Tibial artery (tissue), 4 donors: ENCODE results near the gene OSBPL8.

Experiments
- DNase-seq, 2 donors: peaks; one replicate each; pipeline ENCODE4 v3.0.0-alpha.2; 2019
- H3K27ac ChIP-seq, 2 donors: fragments of 200-600 bp; sonication (generic) in 1 of 2; 1 replicate in 1 of 2; 2 replicates in 1 of 2; pipeline ENCODE4 v1.5.1; 2018 to 2019; ENCODE audit warnings: mild to moderate bottlenecking in 1 of 2
- H3K27me3 ChIP-seq, 2 donors: fragments of 200-600 bp; sonication (generic) in 1 of 2; one replicate each; pipeline versions ENCODE4 v1.5.1 to v1.6.0; 2016 to 2019
- H3K36me3 ChIP-seq, 3 donors: fragments of 200-600 bp; sonication (generic) in 2 of 3; one replicate each; pipeline ENCODE4 v1.5.1; 2016 to 2019; ENCODE audit warnings: mild to moderate bottlenecking in 2 of 3
- H3K4me1 ChIP-seq, 4 donors: fragments of 200-600 bp; sonication (generic) in 2 of 4; 1 replicate in 3 of 4; 2 replicates in 1 of 4; pipeline ENCODE4 v1.5.1; 2016 to 2019
- H3K4me3 ChIP-seq, 2 donors: fragments of 200-600 bp; sonication (generic) in 1 of 2; 1 replicate in 1 of 2; 2 replicates in 1 of 2; pipeline ENCODE4 v1.5.1; 2018 to 2019; ENCODE audit warnings: mild to moderate bottlenecking in 2 of 2
- H3K9me3 ChIP-seq, 3 donors: fragments of 200-600 bp; sonication (generic) in 1 of 3; one replicate each; pipeline ENCODE4 v1.5.1; 2016 to 2019
- intact Hi-C: fragments of 100-400 bp; cut with DNase I; formaldehyde crosslinking; loops from one replicate; pipeline ENCODE4 v1.15.0; 2023; ENCODE audit warnings: low total_unique reads
- TF ChIP-seq, protein P1 (sequence below), 2 experiments: fragments of 200-600 bp in 1 of 2; fragments of 450-650 bp in 1 of 2; IDR thresholded peaks; one replicate each; pipeline ENCODE4 v1.5.1; 2017 to 2019; ENCODE audit warnings: antibody characterized with exemption in 2 of 2, mild to moderate bottlenecking in 1 of 2, moderate library complexity in 1 of 2

The OSBPL8 gene

DNA sequence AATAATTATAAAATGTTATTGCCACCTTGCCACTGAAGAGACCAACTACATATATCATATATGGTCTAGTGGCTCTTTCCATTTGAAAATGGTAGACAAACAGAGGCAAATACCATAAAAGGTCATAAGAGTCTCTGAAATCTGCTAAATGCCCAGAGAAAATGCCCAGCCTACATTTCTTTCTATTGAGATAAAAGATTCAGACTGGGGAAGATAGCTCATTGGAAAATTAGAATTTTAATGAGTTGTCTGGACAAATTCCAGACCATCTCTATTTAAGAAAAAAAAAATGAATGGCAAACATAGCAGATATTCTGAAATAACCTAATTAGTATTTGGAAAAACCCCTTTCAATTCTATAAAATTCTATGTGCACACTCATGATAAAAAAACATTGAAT lies 131.5 kb downstream of the OSBPL8 start:
- H3K36me3 ChIP-seq: no peaks in the 10 kb centered on the region
- peaks cover 0 to 7% (median 0%) of the 10 kb centered on the region in 4 donors for H3K4me1 ChIP-seq
- no peak overlapping the region for H3K27ac ChIP-seq
- H3K4me3 ChIP-seq: no peak overlapping the region
- TF ChIP-seq, protein P1, sequence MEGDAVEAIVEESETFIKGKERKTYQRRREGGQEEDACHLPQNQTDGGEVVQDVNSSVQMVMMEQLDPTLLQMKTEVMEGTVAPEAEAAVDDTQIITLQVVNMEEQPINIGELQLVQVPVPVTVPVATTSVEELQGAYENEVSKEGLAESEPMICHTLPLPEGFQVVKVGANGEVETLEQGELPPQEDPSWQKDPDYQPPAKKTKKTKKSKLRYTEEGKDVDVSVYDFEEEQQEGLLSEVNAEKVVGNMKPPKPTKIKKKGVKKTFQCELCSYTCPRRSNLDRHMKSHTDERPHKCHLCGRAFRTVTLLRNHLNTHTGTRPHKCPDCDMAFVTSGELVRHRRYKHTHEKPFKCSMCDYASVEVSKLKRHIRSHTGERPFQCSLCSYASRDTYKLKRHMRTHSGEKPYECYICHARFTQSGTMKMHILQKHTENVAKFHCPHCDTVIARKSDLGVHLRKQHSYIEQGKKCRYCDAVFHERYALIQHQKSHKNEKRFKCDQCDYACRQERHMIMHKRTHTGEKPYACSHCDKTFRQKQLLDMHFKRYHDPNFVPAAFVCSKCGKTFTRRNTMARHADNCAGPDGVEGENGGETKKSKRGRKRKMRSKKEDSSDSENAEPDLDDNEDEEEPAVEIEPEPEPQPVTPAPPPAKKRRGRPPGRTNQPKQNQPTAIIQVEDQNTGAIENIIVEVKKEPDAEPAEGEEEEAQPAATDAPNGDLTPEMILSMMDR (IDR thresholded peaks at IDR 0.05): no peak
- DNase-seq: no peak
- intact Hi-C loops: no loop called here
- peaks cover 0 to 34% (median 27%) of the 10 kb centered on the region in 3 donors for H3K9me3 ChIP-seq
- H3K27me3 ChIP-seq: no peaks in the 10 kb centered on the region

DNA sequence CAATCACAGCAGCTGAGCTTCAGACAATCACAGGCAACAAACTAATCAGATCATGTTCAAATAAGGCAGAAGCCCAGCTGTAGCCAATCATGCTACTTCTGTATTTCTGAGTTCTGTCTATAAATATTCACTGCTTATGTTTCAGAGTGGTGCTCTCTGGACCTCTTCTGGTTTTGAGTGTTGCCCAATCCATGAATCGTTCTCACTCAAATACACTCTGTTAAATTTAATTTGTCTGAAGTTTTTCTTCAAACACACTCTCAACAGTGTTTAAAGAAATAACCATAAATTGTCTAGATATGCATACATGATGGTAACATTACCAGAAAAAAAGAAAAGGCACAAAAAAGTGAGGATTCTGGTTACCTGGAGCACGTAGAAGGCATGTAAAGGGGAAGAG lies 133.4 kb downstream of the OSBPL8 start:
- Histone ChIP-seq H3K9me3 (peaks cover 0 to 22% (median 18%) of the 10 kb centered on the region in 3 donors), H3K36me3 (no peaks in the 10 kb centered on the region), H3K4me1 (peaks cover 0 to 7% (median 0%) of the 10 kb centered on the region in 4 donors), H3K27me3 (no peaks in the 10 kb centered on the region), H3K4me3 (no peak overlapping the region), H3K27ac (no peak overlapping the region)
- intact Hi-C loops: no loop called here
- DNase-seq: no peak
- TF ChIP-seq, protein P1 (IDR thresholded peaks at IDR 0.05): no peak

DNA sequence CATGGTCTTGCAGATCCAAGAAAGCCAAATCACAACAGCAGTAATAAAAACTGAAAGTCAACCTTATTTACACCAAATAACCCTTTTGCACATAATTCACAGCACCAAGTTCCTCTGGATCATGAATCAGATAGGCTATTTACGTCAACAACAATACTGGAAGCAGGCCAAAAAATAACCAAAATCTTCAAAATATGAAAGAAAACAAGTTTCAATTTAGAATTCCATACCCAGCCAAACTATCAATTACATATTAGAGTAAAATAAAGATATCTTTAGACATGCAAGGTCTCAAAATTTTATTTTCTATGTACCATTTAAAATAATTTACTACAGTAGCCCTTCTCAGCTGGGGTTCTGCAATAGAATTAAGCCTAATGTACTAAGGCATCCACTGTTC lies 134.6 kb downstream of the OSBPL8 start:
- Histone ChIP-seq H3K36me3 (no peaks in the 10 kb centered on the region), H3K4me1 (no peaks in the 10 kb centered on the region), H3K27ac (no peak overlapping the region), H3K27me3 (no peaks in the 10 kb centered on the region), H3K9me3 (peaks cover 0 to 22% (median 18%) of the 10 kb centered on the region in 3 donors), H3K4me3 (no peak overlapping the region)
- no peak for DNase-seq
- TF ChIP-seq, protein P1 (IDR thresholded peaks at IDR 0.05): no peak
- intact Hi-C loops: no loop called here

DNA sequence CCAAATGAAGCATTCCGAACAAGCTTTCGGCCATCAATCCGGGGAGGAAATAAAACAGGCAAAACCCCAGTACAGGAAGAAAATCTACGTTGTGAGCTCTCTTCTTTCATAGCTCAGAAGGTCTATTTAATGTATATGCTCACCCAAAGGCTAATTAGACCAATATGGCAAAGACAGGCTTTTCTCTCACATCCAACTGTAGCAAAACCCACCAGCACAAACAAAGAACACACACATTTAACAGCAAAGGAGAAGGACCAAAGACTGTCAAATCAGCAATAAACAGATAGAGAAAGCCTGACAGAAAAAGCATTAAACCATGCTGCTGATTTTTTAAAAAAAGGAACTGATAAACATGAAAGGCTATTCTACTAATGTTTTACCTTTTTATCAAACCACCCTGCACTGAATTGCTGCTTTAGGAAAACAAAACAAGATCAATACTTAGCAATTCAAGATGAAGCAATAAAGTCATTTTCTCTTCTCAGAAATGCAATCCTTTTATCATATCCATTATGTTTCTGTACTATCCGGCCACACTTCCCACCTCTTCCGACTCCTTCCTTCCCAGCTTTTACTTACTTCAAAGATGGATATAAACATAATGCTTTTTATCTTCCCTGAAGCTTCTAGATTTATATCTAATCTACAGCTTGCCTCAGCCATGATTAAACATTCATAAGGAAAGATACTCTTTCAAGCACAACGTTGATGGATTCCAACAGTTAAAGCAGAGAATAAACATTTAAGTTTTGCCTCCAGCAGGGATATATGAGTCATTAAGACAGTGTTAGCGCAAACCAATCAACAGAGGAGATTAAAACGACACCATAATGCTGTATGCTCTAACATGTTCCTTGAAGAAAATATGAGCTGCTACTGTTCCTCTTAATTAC lies 136.8 kb downstream of the OSBPL8 start:
- TF ChIP-seq, protein P1 (IDR thresholded peaks at IDR 0.05): no peak
- Histone ChIP-seq H3K27ac (no peak overlapping the region), H3K27me3 (no peaks in the 10 kb centered on the region), H3K4me1 (no peaks in the 10 kb centered on the region), H3K36me3 (no peaks in the 10 kb centered on the region), H3K9me3 (peaks cover 0 to 22% (median 18%) of the 10 kb centered on the region in 3 donors), H3K4me3 (no peak overlapping the region)
- no peak for DNase-seq
- intact Hi-C loops: no loop called here

DNA sequence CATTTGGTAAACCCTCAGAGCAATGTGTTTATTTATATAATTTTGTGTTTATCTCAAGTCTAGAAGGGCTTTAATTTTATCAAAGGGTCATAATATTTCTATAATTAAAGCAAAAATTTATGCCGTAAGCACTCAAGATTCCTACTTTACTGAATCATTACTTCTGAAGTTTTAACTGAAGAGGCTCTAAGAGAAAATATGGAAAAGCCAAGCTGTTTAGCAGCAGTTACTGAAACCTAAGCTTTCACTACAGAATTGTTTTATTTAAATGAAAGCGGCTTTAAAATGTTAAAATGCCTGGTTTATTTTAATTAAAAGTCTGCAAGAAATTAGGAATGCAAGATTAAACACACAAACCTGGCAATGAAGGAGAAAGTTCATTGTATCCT lies 137.4 kb downstream of the OSBPL8 start:
- no peak for DNase-seq
- intact Hi-C loops: no loop called here
- no peak overlapping the region for H3K27ac ChIP-seq
- TF ChIP-seq, protein P1 (IDR thresholded peaks at IDR 0.05): no peak
- H3K27me3 ChIP-seq: no peaks in the 10 kb centered on the region
- no peaks in the 10 kb centered on the region for H3K36me3 ChIP-seq
- no peaks in the 10 kb centered on the region for H3K4me1 ChIP-seq
- H3K9me3 ChIP-seq: peaks cover 0 to 22% (median 18%) of the 10 kb centered on the region in 3 donors
- H3K4me3 ChIP-seq: no peak overlapping the region
